IPS-NIHi11 (cell line): Measurements from ENCODE around the gene LUZP2.
"Not testable (repeated sequence)": the region's sequence is repeated elsewhere in the genome, so short reads cannot be mapped to it uniquely, and the experiment has no call there.

Experiments used
- DNase-seq: peaks from one replicate; pipeline ENCODE4 v3.0.0; 2012; ENCODE audit warnings: mixed read lengths, low spot score

Gene LUZP2

GRCh38 chr11:24900960-24901549 is 404.2 kb downstream of the LUZP2 start:
- DNase-seq: no peak

- no peak for DNase-seq
Measured at GRCh38 chr11:24903555-24903954, 406.7 kb downstream of the LUZP2 start.

- no peak for DNase-seq
Measured at GRCh38 chr11:24925091-24925490, 428.2 kb downstream of the LUZP2 start.

- no peak for DNase-seq
Measured at GRCh38 chr11:24932110-24933000, 435.5 kb downstream of the LUZP2 start.

- no peak for DNase-seq
Measured at GRCh38 chr11:24934733-24935439, 438.0 kb downstream of the LUZP2 start.

GRCh38 chr11:24944891-24945290 is 448.0 kb downstream of the LUZP2 start:
- DNase-seq: no peak

- no peak for DNase-seq
Measured at GRCh38 chr11:24949406-24949805, 452.6 kb downstream of the LUZP2 start.

GRCh38 chr11:24963852-24964251 is 467.0 kb downstream of the LUZP2 start:
- no peak for DNase-seq

GRCh38 chr11:24965748-24966147 is 468.9 kb downstream of the LUZP2 start:
- DNase-seq: no peak

- DNase-seq: not testable (repeated sequence)
Measured at GRCh38 chr11:24993903-24994302, 497.1 kb downstream of the LUZP2 start.

GRCh38 chr11:24999929-25000328 is 503.1 kb downstream of the LUZP2 start:
- not testable (repeated sequence) for DNase-seq

GRCh38 chr11:25037431-25037830 is 540.6 kb downstream of the LUZP2 start:
- no peak for DNase-seq

- DNase-seq: no peak
Measured at GRCh38 chr11:25038131-25038530, 541.3 kb downstream of the LUZP2 start.

GRCh38 chr11:25039165-25039564 is 542.3 kb downstream of the LUZP2 start:
- no peak for DNase-seq

- DNase-seq: no peak
Measured at GRCh38 chr11:25048632-25049031, 551.8 kb downstream of the LUZP2 start.

- no peak for DNase-seq
Measured at GRCh38 chr11:25052844-25053243, 556.0 kb downstream of the LUZP2 start.

GRCh38 chr11:25057861-25058260 is 561.0 kb downstream of the LUZP2 start:
- no peak for DNase-seq

GRCh38 chr11:25065746-25066145 is 568.9 kb downstream of the LUZP2 start:
- no peak for DNase-seq

- no peak for DNase-seq
Measured at GRCh38 chr11:25066706-25067105, 569.9 kb downstream of the LUZP2 start.

- DNase-seq: no peak
Measured at GRCh38 chr11:25068451-25068850, 571.6 kb downstream of the LUZP2 start.

- no peak for DNase-seq
Measured at GRCh38 chr11:25094085-25094802, 597.4 kb downstream of the LUZP2 start.

- DNase-seq: no peak
Measured at GRCh38 chr11:25119416-25119815, 622.6 kb downstream of the LUZP2 start.
